GM10847 (cell line): ENCODE data around the gene ADCY6.

Experiments
- POLR2A ChIP-seq: IDR thresholded peaks from 2 replicates; pipeline ENCODE4 v1.6.1; 2011; ENCODE audit not compliant: insufficient read length; ENCODE audit errors: extremely low read depth

Gene ADCY6

GRCh38 chr12:48800971-48801370 lies 12.1 kb upstream of the ADCY6 start:
- TF ChIP-seq POLR2A, result no peak

GRCh38 chr12:48800457-48800856 lies 11.6 kb upstream of the ADCY6 start:
- no peak for TF ChIP-seq POLR2A

- TF ChIP-seq POLR2A, result no peak
Measured at GRCh38 chr12:48796976-48797375, 8.1 kb upstream of the ADCY6 start.

GRCh38 chr12:48795550-48796455 lies 6.9 kb upstream of the ADCY6 start:
- TF ChIP-seq POLR2A, result no peak

GRCh38 chr12:48794870-48795269 lies 6.0 kb upstream of the ADCY6 start:
- no peak for TF ChIP-seq POLR2A

- no peak for TF ChIP-seq POLR2A
Measured at GRCh38 chr12:48793696-48794095, 4.8 kb upstream of the ADCY6 start.

- no peak for TF ChIP-seq POLR2A
Measured at GRCh38 chr12:48789858-48790326, 1.0 kb upstream of the ADCY6 start.

GRCh38 chr12:48788524-48788853 lies 400 bp downstream of the ADCY6 start:
- TF ChIP-seq POLR2A, result no peak

GRCh38 chr12:48787791-48788523 lies 932 bp downstream of the ADCY6 start:
- no peak for TF ChIP-seq POLR2A

- no peak for TF ChIP-seq POLR2A
Measured at GRCh38 chr12:48786591-48787544, 2.0 kb downstream of the ADCY6 start.

GRCh38 chr12:48783432-48783831 lies 5.5 kb downstream of the ADCY6 start:
- no peak for TF ChIP-seq POLR2A

GRCh38 chr12:48782457-48783395 lies 6.2 kb downstream of the ADCY6 start:
- TF ChIP-seq POLR2A, result no peak

GRCh38 chr12:48781750-48782456 lies 7.0 kb downstream of the ADCY6 start:
- TF ChIP-seq POLR2A, result no peak
